ENCODE data around the gene SLC2A13. TPM values are rescaled to one million over a fixed set of nuclear protein-coding genes. Genes with fewer than 3 reads are reported as not detected.

Gene SLC2A13
- total RNA-seq, 4 donors from 2014 or later, result 1.4 to 2.8 (median 2.3) TPM

GRCh38 chr12:40015345-40015744 is 90.5 kb downstream of the SLC2A13 start:
- Histone ChIP-seq H3K27ac (no peak overlapping the region), H3K27me3 (no peaks in the 10 kb centered on the region), H3K4me1 (peaks cover 5% of the 10 kb centered on the region in 2 donors), H3K36me3 (no peaks in the 10 kb centered on the region), H3K9me3 (no peaks in the 10 kb centered on the region), H3K4me3 (no peak overlapping the region)
- no peak for ATAC-seq
- intact Hi-C loops (cut with DNase I; ENCODE audit: low total_unique reads) (no loop called here), in situ Hi-C loops (cut with MboI; ENCODE audit: low sequenced_read_pairs in 4 of 4) (loop anchor here in 1 of 4 donors (25.0 kb wide), 1 partner anchor 97 kb away; the partner anchor contains the start of gene SLC2A13)
- DNase-seq, result no peak
- TF ChIP-seq CTCF (IDR thresholded peaks at IDR 0.05 in 4 of 5, conservative IDR thresholded peaks at IDR 0.05 in 1 of 5) (no peak), POLR2A (IDR thresholded peaks at IDR 0.05) (no peak)

- intact Hi-C loops (cut with DNase I; ENCODE audit: low total_unique reads), result no loop called here
- H3K4me3 ChIP-seq, result no peak overlapping the region
- no peaks in the 10 kb centered on the region for H3K9me3 ChIP-seq
- in situ Hi-C loops (cut with MboI; ENCODE audit: low sequenced_read_pairs in 4 of 4), result loop anchor here (5.0 to 25.0 kb wide), 2 partner anchors 98 kb away; partner anchors contain the start of gene SLC2A13 (in 1 of the 4)
- ATAC-seq, result no peak
- H3K27ac ChIP-seq, result no peak overlapping the region
- DNase-seq, result no peak
- TF ChIP-seq CTCF (IDR thresholded peaks at IDR 0.05 in 4 of 5, conservative IDR thresholded peaks at IDR 0.05 in 1 of 5), result no peak
- no peak for TF ChIP-seq POLR2A (IDR thresholded peaks at IDR 0.05)
- H3K27me3 ChIP-seq, result no peaks in the 10 kb centered on the region
- no peaks in the 10 kb centered on the region for H3K36me3 ChIP-seq
- peaks cover 5% of the 10 kb centered on the region in 2 donors for H3K4me1 ChIP-seq
Measured at GRCh38 chr12:40013847-40014246, 92.0 kb downstream of the SLC2A13 start.

GRCh38 chr12:40013292-40013691 is 92.6 kb downstream of the SLC2A13 start:
- no peaks in the 10 kb centered on the region for H3K36me3 ChIP-seq
- ATAC-seq (no peak), DNase-seq (no peak)
- peaks cover 5% of the 10 kb centered on the region in 2 donors for H3K4me1 ChIP-seq
- in situ Hi-C loops (cut with MboI; ENCODE audit: low sequenced_read_pairs in 4 of 4), result loop anchor here (5.0 to 25.0 kb wide), 2 partner anchors 99 kb away; partner anchors contain the start of gene SLC2A13 (in 1 of the 4)
- H3K27me3 ChIP-seq, result no peaks in the 10 kb centered on the region
- no peaks in the 10 kb centered on the region for H3K9me3 ChIP-seq
- no peak overlapping the region for H3K27ac ChIP-seq
- intact Hi-C loops (cut with DNase I; ENCODE audit: low total_unique reads), result no loop called here
- TF ChIP-seq POLR2A (IDR thresholded peaks at IDR 0.05), result no peak
- no peak for TF ChIP-seq CTCF (IDR thresholded peaks at IDR 0.05 in 4 of 5, conservative IDR thresholded peaks at IDR 0.05 in 1 of 5)
- H3K4me3 ChIP-seq, result no peak overlapping the region

GRCh38 chr12:40012711-40013110 is 93.2 kb downstream of the SLC2A13 start:
- H3K4me3 ChIP-seq, result no peak overlapping the region
- in situ Hi-C loops (cut with MboI; ENCODE audit: low sequenced_read_pairs in 4 of 4) (loop anchor here (5.0 to 25.0 kb wide), 2 partner anchors 100 kb away; partner anchors contain the start of gene SLC2A13 (in 1 of the 4)), intact Hi-C loops (cut with DNase I; ENCODE audit: low total_unique reads) (no loop called here)
- H3K27me3 ChIP-seq, result no peaks in the 10 kb centered on the region
- H3K36me3 ChIP-seq, result no peaks in the 10 kb centered on the region
- peaks cover 5% of the 10 kb centered on the region in 2 donors for H3K4me1 ChIP-seq
- DNase-seq (no peak), ATAC-seq (no peak)
- TF ChIP-seq CTCF (IDR thresholded peaks at IDR 0.05 in 4 of 5, conservative IDR thresholded peaks at IDR 0.05 in 1 of 5) (no peak), POLR2A (IDR thresholded peaks at IDR 0.05) (no peak)
- H3K9me3 ChIP-seq, result no peaks in the 10 kb centered on the region
- H3K27ac ChIP-seq, result no peak overlapping the region
